Neutrophil (primary cell): Measurements from ENCODE around the gene CAMTA1.

Experiments used
- H3K27ac ChIP-seq: fragments of 200-600 bp; sonication (generic); 2 replicates; pipeline ENCODE4 v1.5.1; 2016; ENCODE audit warnings: mild to moderate bottlenecking, moderate library complexity
- H3K27me3 ChIP-seq: fragments of 200-600 bp; sonication (generic); 2 replicates; pipeline ENCODE4 v1.6.0; 2016; ENCODE audit warnings: mild to moderate bottlenecking
- H3K36me3 ChIP-seq: fragments of 200-600 bp; sonication (generic); 2 replicates; pipeline ENCODE4 v1.5.1; 2017
- H3K4me1 ChIP-seq, 2 experiments: fragments of 200-600 bp in 1 of 2; sonication (generic) in 1 of 2; 1 replicate in 1 of 2; 2 replicates in 1 of 2; pipeline versions ENCODE4 v1.5.1 to v1.6.1; 2013 to 2016; ENCODE audit warnings: low read depth in 1 of 2, low read length in 1 of 2, mild to moderate bottlenecking in 1 of 2, moderate library complexity in 1 of 2; ENCODE audit not compliant: control insufficient read depth in 1 of 2, insufficient read depth in 1 of 2
- H3K4me3 ChIP-seq, 2 experiments: fragments of 200-600 bp in 1 of 2; sonication (generic) in 1 of 2; 1 replicate in 1 of 2; 2 replicates in 1 of 2; pipeline ENCODE4 v1.5.1; 2013 to 2016; ENCODE audit warnings: low read depth in 1 of 2, low read length in 1 of 2, mild to moderate bottlenecking in 1 of 2, moderate library complexity in 1 of 2
- H3K9me3 ChIP-seq: fragments of 200-600 bp; sonication (generic); 2 replicates; pipeline ENCODE4 v1.5.1; 2016
- CTCF ChIP-seq: fragments of 200-600 bp; sonication (generic); IDR thresholded peaks from 2 replicates; pipeline ENCODE4 v1.5.1; 2016; ENCODE audit warnings: antibody characterized with exemption

Gene CAMTA1

GRCh38 chr1:7299994-7300393, 514.7 kb downstream of the CAMTA1 start:
- Histone ChIP-seq H3K4me1 (no peaks in the 10 kb centered on the region), H3K36me3 (no peaks in the 10 kb centered on the region), H3K9me3 (no peaks in the 10 kb centered on the region), H3K27ac (no peak overlapping the region), H3K4me3 (no peak overlapping the region), H3K27me3 (peaks cover 28% of the 10 kb centered on the region)
- TF ChIP-seq CTCF: no peak

GRCh38 chr1:7300893-7301663, 515.8 kb downstream of the CAMTA1 start:
- no peak for TF ChIP-seq CTCF
- Histone ChIP-seq H3K9me3 (no peaks in the 10 kb centered on the region), H3K27ac (no peak overlapping the region), H3K4me1 (no peaks in the 10 kb centered on the region), H3K4me3 (no peak overlapping the region), H3K27me3 (peaks cover 28% of the 10 kb centered on the region), H3K36me3 (no peaks in the 10 kb centered on the region)

- no peak overlapping the region for H3K27ac ChIP-seq
- TF ChIP-seq CTCF: no peak
- H3K36me3 ChIP-seq: no peaks in the 10 kb centered on the region
- H3K4me1 ChIP-seq: no peaks in the 10 kb centered on the region
- H3K4me3 ChIP-seq: no peak overlapping the region
- H3K9me3 ChIP-seq: no peaks in the 10 kb centered on the region
- peaks cover 28% of the 10 kb centered on the region for H3K27me3 ChIP-seq
These were observed 516.4 kb downstream of the CAMTA1 start for GRCh38 chr1:7301664-7301981.

GRCh38 chr1:7302126-7302525, 516.9 kb downstream of the CAMTA1 start:
- H3K4me3 ChIP-seq: no peak overlapping the region
- no peak for TF ChIP-seq CTCF
- no peak overlapping the region for H3K27ac ChIP-seq
- peaks cover 28% of the 10 kb centered on the region for H3K27me3 ChIP-seq
- no peaks in the 10 kb centered on the region for H3K4me1 ChIP-seq
- H3K36me3 ChIP-seq: no peaks in the 10 kb centered on the region
- H3K9me3 ChIP-seq: no peaks in the 10 kb centered on the region

- Histone ChIP-seq H3K9me3 (no peaks in the 10 kb centered on the region), H3K4me1 (no peaks in the 10 kb centered on the region), H3K36me3 (no peaks in the 10 kb centered on the region), H3K4me3 (no peak overlapping the region), H3K27ac (no peak overlapping the region), H3K27me3 (peaks cover 27% of the 10 kb centered on the region)
- TF ChIP-seq CTCF: no peak
These were observed 517.6 kb downstream of the CAMTA1 start for GRCh38 chr1:7302873-7303272.
